Measurements from ENCODE around the gene HLA-DMB. TPM values are rescaled to one million over a fixed set of nuclear protein-coding genes. Genes with fewer than 3 reads are reported as not detected.

The HLA-DMB gene
- total and polyA plus RNA-seq, 2 donors (not counting 3 experiments of a cell fraction or from before 2014, with no cell fraction given) = 0.75 TPM; not detected in 1

GRCh38 chr6:32967151-32968091 is 26.6 kb upstream of the HLA-DMB start:
- Histone ChIP-seq H3K36me3 (ENCODE audit: control insufficient read depth in 2 of 2, extremely low read depth in 1 of 2, insufficient read depth in 2 of 2, low read length in 2 of 2) (no peaks in the 10 kb centered on the region), H3K79me2 (ENCODE audit: control insufficient read depth, insufficient read depth, low read length) (peaks cover 11% of the 10 kb centered on the region), H4K20me1 (replicated peaks; ENCODE audit: control insufficient read depth, extremely low read depth, insufficient read depth, low read length) (no peaks in the 10 kb centered on the region), H2AFZ (ENCODE audit: low read depth, low read length) (peak overlapping the region; percentile 13), H3K9ac (replicated peaks; ENCODE audit: extremely low read depth, insufficient read depth, low read length) (peak overlapping the region; percentile 88), H3K4me3 (replicated peaks in 1 of 3; ENCODE audit: insufficient read depth in 1 of 3, low read depth in 1 of 3, low read length in 3 of 3) (peak overlapping the region; percentile 18 to 76 (median 70)), H3K27me3 (ENCODE audit: control insufficient read depth in 2 of 2, insufficient read depth in 2 of 2, low read length in 2 of 2) (no peaks in the 10 kb centered on the region), H3K4me1 (ENCODE audit: control insufficient read depth, extremely low read depth, insufficient read depth, low read length) (peaks cover 26% of the 10 kb centered on the region), H3K4me2 (ENCODE audit: insufficient read depth, low read length) (peak overlapping the region; percentile 95), H3K9me3 (replicated peaks; ENCODE audit: control insufficient read depth, insufficient read depth, low read length) (no peaks in the 10 kb centered on the region), H3K9me1 (replicated peaks; ENCODE audit: control insufficient read depth, extremely low read depth, insufficient read depth, low read length) (no peaks in the 10 kb centered on the region), H3K27ac (ENCODE audit: insufficient read depth, low read depth, low read length) (peak overlapping the region; percentile 81)
- no TSS peak for BruUV-seq (replicated peaks)
- TF ChIP-seq CTCF (IDR thresholded peaks at IDR 0.05; ENCODE audit: extremely low read depth in 1 of 2, insufficient read depth in 1 of 2, low read depth in 1 of 2, low read length in 2 of 2) = peak; percentile 43 to 53
- TF ChIP-seq MAX (IDR thresholded peaks at IDR 0.05; ENCODE audit: insufficient read depth, insufficient read length) = no peak
- peak; percentile 11 for TF ChIP-seq POLR2AphosphoS5 (IDR thresholded peaks at IDR 0.05; ENCODE audit: insufficient read depth, low read depth, low read length)
- peak; percentile 18 for TF ChIP-seq FOS (IDR thresholded peaks at IDR 0.05; ENCODE audit: borderline replicate concordance, insufficient read depth, low read length)
- no peak for TF ChIP-seq JUN (IDR thresholded peaks at IDR 0.05; ENCODE audit: borderline replicate concordance, insufficient read depth, insufficient read length, low read depth)
- TF ChIP-seq POLR2A (IDR thresholded peaks at IDR 0.05; ENCODE audit: low read depth, low read length) = peak; percentile 13
- no peak for TF ChIP-seq GATA2 (IDR thresholded peaks at IDR 0.05; ENCODE audit: insufficient read depth, insufficient read length, low read depth, low read length)
- DNase-seq (ENCODE audit: low read depth, low spot score) = peak; percentile 68
- CTCF ChIA-PET = interaction anchor here (1.1 to 13.7 kb wide), 10 partner anchors 13 to 281 kb away, joined by 3 to 187 read pairs (median 10); partner anchors contain the start of genes HLA-DMA, HLA-DMB and TAP2
- intact Hi-C loops (cut with micrococcal nuclease) = loop anchor here (1.0 to 2.0 kb wide), 3 partner anchors 14 to 73 kb away; partner anchors contain the start of genes HLA-DMA and HLA-DMB
- FAIRE-seq = peak; percentile 68
- dilution Hi-C loops (cut with MboI; ENCODE audit: extremely low pct_ligation_motif_present, low sequenced_read_pairs) = no loop called here
- POLR2A ChIA-PET = interaction anchor here (1.1 kb wide), 1 partner anchor 74 kb away, joined by 3 read pairs; no protein-coding TSS in a partner anchor
